ENCODE measurements around the gene RAB11B. TPM values are rescaled to one million over a fixed set of nuclear protein-coding genes. Genes with fewer than 3 reads are reported as not detected.

Gene RAB11B
- total and polyA plus RNA-seq, 9 of the 15 experiments (the other 6 are each of a cell fraction or from before 2014, with no cell fraction given): 0.74 to 71.0 (median 13.8) TPM

DNA sequence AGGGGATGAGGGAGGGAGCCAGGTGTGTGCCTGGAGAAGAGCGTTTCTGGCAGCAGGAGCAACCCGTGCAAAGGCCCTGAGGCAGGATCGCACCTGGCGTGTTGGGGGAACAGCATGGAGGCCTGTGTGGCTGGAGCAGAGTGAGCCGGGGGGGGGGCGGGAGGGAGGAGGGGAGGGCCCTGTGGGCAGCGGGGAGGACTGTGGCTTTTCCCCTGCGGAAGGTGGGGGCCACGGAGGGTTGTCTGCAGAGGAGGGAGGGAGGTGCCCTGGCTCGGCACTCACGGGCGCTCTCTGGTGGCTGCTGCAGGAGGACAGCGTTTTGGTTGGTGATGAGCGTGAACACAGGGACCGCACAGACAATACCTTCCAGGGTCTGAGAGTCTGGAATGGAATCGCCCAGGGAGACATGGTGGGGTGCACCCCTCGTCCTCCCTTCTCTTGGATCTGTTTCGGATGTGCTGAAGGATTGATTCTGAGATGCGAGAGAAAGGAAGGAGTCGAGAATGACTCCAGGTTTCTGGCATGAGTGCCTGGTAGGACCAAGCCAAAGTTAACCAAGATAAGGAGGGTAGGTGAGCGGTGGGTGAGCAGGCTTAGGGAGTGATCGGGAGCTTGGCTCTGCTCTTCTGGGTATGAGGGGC lies 6.5 kb downstream of the RAB11B start (continued):
- TF ChIP-seq CCNT2 (IDR thresholded peaks at IDR 0.05; ENCODE audit: borderline replicate concordance, extremely low read depth, insufficient read length, low read depth, low read length): no peak
- TF ChIP-seq MAZ (CRISPR knock-in tag; conservative IDR thresholded peaks at IDR 0.05 in 1 of 2, IDR thresholded peaks at IDR 0.05 in 1 of 2): peak; percentile 83 to 99
- TF ChIP-seq FUS (optimal IDR thresholded peaks at IDR 0.05; ENCODE audit: low read depth, low read length): no peak
- 0 out of 4 replicates have a peak, but pooled peaks of 1 of the 2 experiments have one; percentile 39 for TF ChIP-seq RCOR1 (IDR thresholded peaks at IDR 0.05; ENCODE audit: borderline replicate concordance in 1 of 2, low read depth in 2 of 2, low read length in 2 of 2)
- no peak for TF ChIP-seq ZNF384 (IDR thresholded peaks at IDR 0.05; ENCODE audit: low read depth, low read length)
- TF ChIP-seq FOXK1 (CRISPR knock-in tag; IDR thresholded peaks at IDR 0.05; ENCODE audit: borderline replicate concordance): no peak
- no peak for TF ChIP-seq RFX5 (IDR thresholded peaks at IDR 0.05; ENCODE audit: low read depth, low read length)
- no peak for TF ChIP-seq MTF1 (CRISPR knock-in tag; IDR thresholded peaks at IDR 0.05; ENCODE audit: borderline replicate concordance)
- TF ChIP-seq MECOM (CRISPR knock-in tag; IDR thresholded peaks at IDR 0.05): no peak
- no peak for TF ChIP-seq E2F3 (CRISPR knock-in tag; IDR thresholded peaks at IDR 0.05)
- TF ChIP-seq RB1 (IDR thresholded peaks at IDR 0.05; ENCODE audit: low read depth): peak; percentile 48; the same call in 1 of the 2 replicates
- TF ChIP-seq RAD51 (IDR thresholded peaks at IDR 0.05; ENCODE audit: borderline replicate concordance, low read depth): no peak
- no peak for TF ChIP-seq KAT2B (IDR thresholded peaks at IDR 0.05; ENCODE audit: low read depth, low read length)
- TF ChIP-seq SOX6 (IDR thresholded peaks at IDR 0.05): peak; percentile 40; the same call in 1 of the 2 replicates
- TF ChIP-seq, protein P1, sequence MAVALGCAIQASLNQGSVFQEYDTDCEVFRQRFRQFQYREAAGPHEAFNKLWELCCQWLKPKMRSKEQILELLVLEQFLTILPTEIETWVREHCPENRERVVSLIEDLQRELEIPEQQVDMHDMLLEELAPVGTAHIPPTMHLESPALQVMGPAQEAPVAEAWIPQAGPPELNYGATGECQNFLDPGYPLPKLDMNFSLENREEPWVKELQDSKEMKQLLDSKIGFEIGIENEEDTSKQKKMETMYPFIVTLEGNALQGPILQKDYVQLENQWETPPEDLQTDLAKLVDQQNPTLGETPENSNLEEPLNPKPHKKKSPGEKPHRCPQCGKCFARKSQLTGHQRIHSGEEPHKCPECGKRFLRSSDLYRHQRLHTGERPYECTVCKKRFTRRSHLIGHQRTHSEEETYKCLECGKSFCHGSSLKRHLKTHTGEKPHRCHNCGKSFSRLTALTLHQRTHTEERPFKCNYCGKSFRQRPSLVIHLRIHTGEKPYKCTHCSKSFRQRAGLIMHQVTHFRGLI (CRISPR knock-in tag; IDR thresholded peaks at IDR 0.05): no peak
- TF ChIP-seq POLR2A (conservative IDR thresholded peaks at IDR 0.05): no peak
- TF ChIP-seq RAD21 (CRISPR knock-in tag; conservative IDR thresholded peaks at IDR 0.05 in 1 of 2, IDR thresholded peaks at IDR 0.05 in 1 of 2): peak; percentile 66 to 88
- TF ChIP-seq, protein P2, sequence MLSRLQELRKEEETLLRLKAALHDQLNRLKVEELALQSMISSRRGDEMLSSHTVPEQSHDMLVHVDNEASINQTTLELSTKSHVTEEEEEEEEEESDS (CRISPR knock-in tag; IDR thresholded peaks at IDR 0.05): no peak
- TF ChIP-seq ATF1 (CRISPR knock-in tag; IDR thresholded peaks at IDR 0.05): no peak
- TF ChIP-seq ATF1 (tag; IDR thresholded peaks at IDR 0.05): no peak
- TF ChIP-seq NFATC3 (IDR thresholded peaks at IDR 0.05): no peak
- no peak for TF ChIP-seq TEAD1 (CRISPR knock-in tag; IDR thresholded peaks at IDR 0.05)
- TF ChIP-seq ZBTB5 (IDR thresholded peaks at IDR 0.05): no peak
- no peak for TF ChIP-seq ZNF239 (CRISPR knock-in tag; IDR thresholded peaks at IDR 0.05)
- no peak for TF ChIP-seq SIN3A (IDR thresholded peaks at IDR 0.05; ENCODE audit: borderline replicate concordance in 2 of 2, control insufficient read depth in 1 of 2, low read depth in 2 of 2, low read length in 2 of 2)

Measured in K562 (cell line).